ENCODE measurements around the gene TH.

TH gene

GRCh38 chr11:2154889-2155288, 16.7 kb downstream of the TH start:
- no peak for TF ChIP-seq CTCF (IDR thresholded peaks at IDR 0.05; ENCODE audit: extremely low read depth, missing control alignments)
- no peak for DNase-seq (ENCODE audit: low spot score)

- TF ChIP-seq CTCF (IDR thresholded peaks at IDR 0.05; ENCODE audit: extremely low read depth, missing control alignments), result no peak
- no peak for DNase-seq (ENCODE audit: low spot score)
Observed at GRCh38 chr11:2154195-2154585, 17.4 kb downstream of the TH start.

- DNase-seq (ENCODE audit: low spot score), result no peak
- no peak for TF ChIP-seq CTCF (IDR thresholded peaks at IDR 0.05; ENCODE audit: extremely low read depth, missing control alignments)
Observed at GRCh38 chr11:2153581-2154194, 17.9 kb downstream of the TH start.

GRCh38 chr11:2151500-2152257, 19.9 kb downstream of the TH start:
- DNase-seq (ENCODE audit: low spot score), result peak; percentile 91

GRCh38 chr11:2149864-2150847, 21.5 kb downstream of the TH start:
- no peak for TF ChIP-seq CTCF (IDR thresholded peaks at IDR 0.05; ENCODE audit: extremely low read depth, missing control alignments)
- no peak for DNase-seq (ENCODE audit: low spot score)

More at GRCh38 chr11:2151500-2152257, 19.9 kb downstream of the TH start:
- TF ChIP-seq CTCF (IDR thresholded peaks at IDR 0.05; ENCODE audit: extremely low read depth, missing control alignments), result peak; percentile 78

GRCh38 chr11:2149460-2149859, 22.2 kb downstream of the TH start:
- DNase-seq (ENCODE audit: low spot score), result no peak
- TF ChIP-seq CTCF (IDR thresholded peaks at IDR 0.05; ENCODE audit: extremely low read depth, missing control alignments), result no peak
